ENCODE results near the gene SUN1. TPM values are rescaled to one million over a fixed set of nuclear protein-coding genes. Genes with fewer than 3 reads are reported as not detected.

SUN1 gene
- total and polyA plus RNA-seq, 2 donors (not counting 1 experiment from before 2014, with no cell fraction given), result 198 to 254 TPM

DNA sequence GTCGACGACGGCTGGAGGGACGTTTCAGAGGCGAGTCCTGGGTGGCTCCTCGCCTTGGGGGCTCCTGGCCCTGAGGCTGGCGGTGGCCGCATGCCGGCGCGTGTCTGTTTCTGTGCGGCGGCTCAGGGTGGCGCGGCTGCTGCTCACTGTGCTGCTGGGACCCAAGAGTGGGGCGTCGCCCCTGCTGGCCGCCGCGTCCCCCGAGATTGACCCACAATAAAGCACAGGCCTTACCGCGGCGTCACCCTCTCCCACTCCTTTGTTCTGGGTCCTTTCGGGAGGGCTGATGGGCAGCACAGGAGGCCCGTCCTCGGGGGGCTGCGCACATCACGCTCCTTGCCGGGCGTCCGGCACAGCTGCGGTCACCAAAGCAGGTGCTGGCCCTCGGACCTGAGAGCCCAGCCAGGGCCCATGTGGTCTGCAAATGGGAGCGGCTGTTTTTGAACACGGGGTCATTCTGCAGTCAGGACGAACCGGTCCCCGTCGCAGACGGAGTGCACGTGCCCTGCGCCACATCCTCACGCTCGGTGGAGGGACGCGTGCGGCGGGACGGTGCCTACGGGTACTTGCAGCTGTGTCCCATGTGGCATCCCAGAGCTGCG, 63.3 kb downstream of the SUN1 start:
- no peaks in the 10 kb centered on the region for H3K4me1 ChIP-seq (ENCODE audit: control insufficient read depth in 2 of 2, insufficient read depth in 2 of 2, low read length in 2 of 2)
- no peak for DNase-seq
- no peaks in the 10 kb centered on the region for H3K79me2 ChIP-seq (ENCODE audit: control insufficient read depth, insufficient read depth, low read length)
- H4K20me1 ChIP-seq (ENCODE audit: control insufficient read depth, insufficient read depth, low read length, poor library complexity, severe bottlenecking), result peaks cover 30% of the 10 kb centered on the region
- intact Hi-C loops (cut with micrococcal nuclease), result no loop called here
- ChIA-PET CTCF (no interaction called here), POLR2A (no interaction called here)
- H3K9me3 Mint-ChIP-seq (ENCODE audit: insufficient read depth), result no peaks in the 10 kb centered on the region
- H3K4me1 Mint-ChIP-seq, result no peaks in the 10 kb centered on the region
- WGBS (ENCODE audit: insufficient coverage), result 98% methylated on average over 50 of the region's 52 CpGs
- H3K27ac ChIP-seq (ENCODE audit: low read length in 2 of 2), result no peak overlapping the region
- no peaks in the 10 kb centered on the region for H3K27me3 Mint-ChIP-seq
- H3K9me3 ChIP-seq (ENCODE audit: control extremely low read depth in 1 of 3, control insufficient read depth in 2 of 3, insufficient read depth in 1 of 3, low read length in 2 of 3), result no peaks in the 10 kb centered on the region
- H3K36me3 ChIP-seq (replicated peaks in 1 of 2; ENCODE audit: control extremely low read depth in 1 of 2, control insufficient read depth in 1 of 2, extremely low read depth in 1 of 2, insufficient read depth in 2 of 2, low read length in 1 of 2), result peaks cover 0 to 60% of the 10 kb centered on the region in 2 experiments
- no peaks in the 10 kb centered on the region for H3K27me3 ChIP-seq (replicated peaks in 1 of 4; ENCODE audit: control extremely low read depth in 1 of 4, control insufficient read depth in 3 of 4, insufficient read depth in 4 of 4, low read length in 3 of 4)
- no peak for ATAC-seq (ENCODE audit: low read depth)
- H3K4me3 Mint-ChIP-seq, result no peak overlapping the region
- H3K9ac ChIP-seq (ENCODE audit: low read length), result no peak overlapping the region
- H3K4me3 ChIP-seq (ENCODE audit: control extremely low read depth in 1 of 5, extremely low read depth in 1 of 5, insufficient read depth in 1 of 5, low read depth in 2 of 5, low read length in 4 of 5), result no peak overlapping the region
- TF ChIP-seq, protein P1, sequence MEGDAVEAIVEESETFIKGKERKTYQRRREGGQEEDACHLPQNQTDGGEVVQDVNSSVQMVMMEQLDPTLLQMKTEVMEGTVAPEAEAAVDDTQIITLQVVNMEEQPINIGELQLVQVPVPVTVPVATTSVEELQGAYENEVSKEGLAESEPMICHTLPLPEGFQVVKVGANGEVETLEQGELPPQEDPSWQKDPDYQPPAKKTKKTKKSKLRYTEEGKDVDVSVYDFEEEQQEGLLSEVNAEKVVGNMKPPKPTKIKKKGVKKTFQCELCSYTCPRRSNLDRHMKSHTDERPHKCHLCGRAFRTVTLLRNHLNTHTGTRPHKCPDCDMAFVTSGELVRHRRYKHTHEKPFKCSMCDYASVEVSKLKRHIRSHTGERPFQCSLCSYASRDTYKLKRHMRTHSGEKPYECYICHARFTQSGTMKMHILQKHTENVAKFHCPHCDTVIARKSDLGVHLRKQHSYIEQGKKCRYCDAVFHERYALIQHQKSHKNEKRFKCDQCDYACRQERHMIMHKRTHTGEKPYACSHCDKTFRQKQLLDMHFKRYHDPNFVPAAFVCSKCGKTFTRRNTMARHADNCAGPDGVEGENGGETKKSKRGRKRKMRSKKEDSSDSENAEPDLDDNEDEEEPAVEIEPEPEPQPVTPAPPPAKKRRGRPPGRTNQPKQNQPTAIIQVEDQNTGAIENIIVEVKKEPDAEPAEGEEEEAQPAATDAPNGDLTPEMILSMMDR (IDR thresholded peaks at IDR 0.05), result no peak
- TF ChIP-seq EZH2 (IDR thresholded peaks at IDR 0.05; ENCODE audit: borderline replicate concordance, insufficient read depth, low read depth, low read length, poor library complexity, severe bottlenecking), result no peak
- no peak overlapping the region for H2AFZ ChIP-seq (ENCODE audit: insufficient read depth, low read depth, low read length, poor library complexity, severe bottlenecking)
- H3K4me2 ChIP-seq (replicated peaks; ENCODE audit: low read depth, low read length, poor library complexity, severe bottlenecking), result no peak overlapping the region
- no peak overlapping the region for H3K27ac Mint-ChIP-seq

GRCh38 chr7:896346-897075, 64.2 kb downstream of the SUN1 start:
- no peaks in the 10 kb centered on the region for H3K27me3 Mint-ChIP-seq
- Histone ChIP-seq H4K20me1 (ENCODE audit: control insufficient read depth, insufficient read depth, low read length, poor library complexity, severe bottlenecking) (peaks cover 25% of the 10 kb centered on the region), H3K9me3 (ENCODE audit: control extremely low read depth in 1 of 3, control insufficient read depth in 2 of 3, insufficient read depth in 1 of 3, low read length in 2 of 3) (no peaks in the 10 kb centered on the region), H3K79me2 (ENCODE audit: control insufficient read depth, insufficient read depth, low read length) (no peaks in the 10 kb centered on the region), H3K27me3 (replicated peaks in 1 of 4; ENCODE audit: control extremely low read depth in 1 of 4, control insufficient read depth in 3 of 4, insufficient read depth in 4 of 4, low read length in 3 of 4) (no peaks in the 10 kb centered on the region), H3K9ac (ENCODE audit: low read length) (no peak overlapping the region), H3K4me2 (replicated peaks; ENCODE audit: low read depth, low read length, poor library complexity, severe bottlenecking) (no peak overlapping the region), H2AFZ (ENCODE audit: insufficient read depth, low read depth, low read length, poor library complexity, severe bottlenecking) (no peak overlapping the region), H3K36me3 (replicated peaks in 1 of 2; ENCODE audit: control extremely low read depth in 1 of 2, control insufficient read depth in 1 of 2, extremely low read depth in 1 of 2, insufficient read depth in 2 of 2, low read length in 1 of 2) (peaks cover 0 to 50% of the 10 kb centered on the region in 2 experiments), H3K4me1 (ENCODE audit: control insufficient read depth in 2 of 2, insufficient read depth in 2 of 2, low read length in 2 of 2) (peaks cover 0 to 5% of the 10 kb centered on the region in 2 donors), H3K27ac (ENCODE audit: low read length in 2 of 2) (no peak overlapping the region), H3K4me3 (ENCODE audit: control extremely low read depth in 1 of 5, extremely low read depth in 1 of 5, insufficient read depth in 1 of 5, low read depth in 2 of 5, low read length in 4 of 5) (no peak overlapping the region)
- H3K9me3 Mint-ChIP-seq (ENCODE audit: insufficient read depth), result no peaks in the 10 kb centered on the region
- WGBS (ENCODE audit: insufficient coverage), result 98% methylated on average over 30 of the region's 42 CpGs
- DNase-seq (no peak), ATAC-seq (ENCODE audit: low read depth) (no peak)
- intact Hi-C loops (cut with micrococcal nuclease), result no loop called here
- TF ChIP-seq, protein P1 (IDR thresholded peaks at IDR 0.05), result no peak
- TF ChIP-seq EZH2 (IDR thresholded peaks at IDR 0.05; ENCODE audit: borderline replicate concordance, insufficient read depth, low read depth, low read length, poor library complexity, severe bottlenecking), result no peak
- POLR2A ChIA-PET, result no interaction called here
- H3K4me3 Mint-ChIP-seq, result no peak overlapping the region
- no peaks in the 10 kb centered on the region for H3K4me1 Mint-ChIP-seq
- no peak overlapping the region for H3K27ac Mint-ChIP-seq
- CTCF ChIA-PET, result no interaction called here
